GM21576 (cell line): ENCODE results near the gene LITAFD.
"Not testable (repeated sequence)": the region's sequence is repeated elsewhere in the genome, so short reads cannot be mapped to it uniquely, and the experiment has no call there.

Experiments
- ATAC-seq: cut with Tn5 transposase; IDR thresholded peaks from one replicate; pipeline ENCODE4 v1.9.1; 2021; ENCODE audit warnings: mild to moderate bottlenecking, moderate library complexity; ENCODE audit not compliant: unreplicated experiment

Gene LITAFD

GRCh38 chr16:8872071-8872470 is 10.1 kb upstream of the LITAFD start:
- no peak for ATAC-seq

DNA sequence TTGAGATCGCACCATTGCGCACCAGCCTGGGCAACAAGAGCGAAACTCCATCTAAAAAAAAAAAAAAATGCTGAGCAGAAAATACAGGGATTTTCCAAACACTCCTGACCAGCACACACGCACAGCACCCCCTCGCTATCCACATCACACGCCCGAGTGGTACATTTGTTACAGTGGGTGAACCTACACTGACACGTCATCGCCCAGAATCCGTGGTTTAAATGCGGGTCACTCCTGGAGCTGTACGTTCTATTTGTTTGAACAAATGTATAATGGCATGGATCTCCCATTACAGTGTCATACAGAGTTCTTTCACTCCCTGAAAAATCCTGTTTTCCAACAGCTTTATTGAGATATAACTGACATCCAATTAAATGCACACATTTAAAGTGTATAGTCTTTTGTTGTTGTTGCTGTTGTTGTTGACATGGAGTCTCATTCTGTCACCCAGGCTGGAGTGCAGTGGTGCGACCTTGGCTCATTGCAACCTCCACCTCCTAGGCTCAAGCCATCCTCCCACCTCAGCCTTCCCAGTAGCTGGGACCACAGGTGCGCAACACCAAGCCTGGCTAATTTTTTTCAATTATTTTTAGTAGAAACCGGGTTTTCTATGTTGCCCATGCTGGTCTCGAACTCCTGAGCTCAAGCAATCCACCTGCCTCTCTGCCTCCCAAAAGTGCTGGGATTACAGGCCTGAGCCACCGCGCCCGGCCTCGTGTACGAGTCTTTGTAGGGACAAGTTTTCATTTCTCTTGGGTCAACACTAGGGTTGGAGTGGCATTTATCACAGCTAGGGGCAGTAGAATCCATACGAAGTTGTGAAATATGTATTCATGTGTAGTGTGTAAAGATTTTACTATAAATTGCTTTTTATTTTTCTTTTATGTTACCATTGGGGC is 8.9 kb upstream of the LITAFD start:
- ATAC-seq = no peak

DNA sequence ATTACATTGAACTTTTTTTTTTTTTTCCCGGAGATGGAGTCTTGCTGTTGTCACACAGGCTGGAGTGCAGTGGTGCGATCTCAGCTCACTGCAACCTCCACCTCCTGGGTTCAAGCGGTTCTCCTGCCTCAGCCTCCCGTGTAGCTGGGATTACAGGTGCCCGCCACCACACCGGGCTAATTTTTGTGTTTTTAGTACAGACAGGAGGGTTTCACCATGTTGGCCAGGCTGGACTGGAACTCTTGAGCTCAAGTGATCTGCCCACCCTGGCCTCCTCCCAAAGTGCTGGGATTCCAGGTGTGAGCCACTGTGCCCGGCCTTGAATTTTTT is 8.3 kb upstream of the LITAFD start:
- not testable (repeated sequence) for ATAC-seq

DNA sequence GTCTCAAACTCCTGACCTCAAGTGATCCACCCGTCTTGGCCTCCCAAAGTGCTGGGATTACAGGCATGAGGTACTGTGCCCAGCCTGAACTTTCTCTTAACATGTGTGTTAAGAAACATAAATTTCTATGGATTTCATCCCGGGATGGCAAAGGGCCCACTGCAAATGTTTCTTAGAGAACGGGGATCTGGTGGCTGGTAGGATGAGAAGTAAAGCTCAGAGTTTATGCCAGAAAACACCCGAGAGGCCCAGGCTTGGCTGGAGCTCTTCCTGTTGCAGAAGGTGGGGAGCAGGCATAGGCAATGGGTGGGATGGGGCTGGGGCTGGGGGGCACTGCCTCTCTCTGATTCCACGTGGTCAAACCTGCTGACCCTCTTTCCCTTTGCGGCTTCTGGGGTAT is 7.8 kb upstream of the LITAFD start:
- ATAC-seq = no peak

GRCh38 chr16:8875317-8875716 is 6.8 kb upstream of the LITAFD start:
- ATAC-seq = not testable (repeated sequence)

- no peak for ATAC-seq
These were observed 4.1 kb upstream of the LITAFD start for GRCh38 chr16:8877894-8878522.

DNA sequence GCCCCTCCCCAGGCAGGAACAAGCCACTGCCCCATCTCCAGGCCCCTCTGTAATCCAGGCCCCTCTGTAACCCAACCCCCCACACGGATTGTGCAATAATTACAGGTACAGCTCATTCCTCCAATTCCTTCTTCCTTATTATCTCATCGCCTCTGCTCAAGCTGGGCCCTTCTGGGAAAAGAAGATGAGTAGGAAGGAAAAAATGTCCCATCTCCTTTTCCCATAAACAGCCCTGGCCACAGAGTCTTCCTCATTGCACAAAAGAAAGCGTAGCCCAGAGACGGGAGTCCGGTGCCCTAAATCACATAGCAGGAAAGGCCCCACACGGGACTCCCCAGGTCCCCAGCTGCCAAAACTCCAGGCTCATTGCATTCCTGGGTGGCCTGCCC is 3.6 kb upstream of the LITAFD start:
- no peak for ATAC-seq

DNA sequence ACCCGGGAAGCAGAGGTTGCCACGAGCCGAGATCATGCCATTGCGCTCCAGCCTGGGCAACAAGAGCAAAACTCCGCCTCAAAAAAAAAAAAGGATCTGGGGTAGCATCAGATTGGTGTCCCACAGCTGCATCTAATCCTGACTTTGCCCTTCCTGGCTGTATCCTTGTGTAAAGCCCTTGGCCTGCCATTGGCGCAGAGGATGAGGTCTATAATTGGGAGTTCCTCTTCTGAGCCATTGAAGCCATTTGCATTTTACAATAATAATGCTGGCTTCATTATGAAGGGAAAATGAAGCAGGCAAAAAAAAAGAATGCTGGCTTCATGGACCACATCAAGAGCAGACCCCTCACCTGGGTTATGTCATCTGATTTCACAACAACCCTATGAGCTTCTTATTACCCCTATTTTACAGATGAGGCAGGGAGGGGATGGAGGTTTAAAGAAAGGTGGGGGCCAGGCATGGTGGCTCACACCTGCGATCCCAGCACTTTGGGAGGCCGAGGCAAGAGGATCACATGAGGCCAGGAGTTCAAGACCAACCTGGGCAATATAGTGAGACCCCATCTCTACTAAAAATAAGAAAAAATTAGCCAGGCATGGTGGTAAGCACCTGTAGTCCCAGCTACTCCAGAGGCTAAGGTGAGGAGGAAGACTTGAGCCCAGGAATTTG is 1.2 kb upstream of the LITAFD start:
- no peak for ATAC-seq

DNA sequence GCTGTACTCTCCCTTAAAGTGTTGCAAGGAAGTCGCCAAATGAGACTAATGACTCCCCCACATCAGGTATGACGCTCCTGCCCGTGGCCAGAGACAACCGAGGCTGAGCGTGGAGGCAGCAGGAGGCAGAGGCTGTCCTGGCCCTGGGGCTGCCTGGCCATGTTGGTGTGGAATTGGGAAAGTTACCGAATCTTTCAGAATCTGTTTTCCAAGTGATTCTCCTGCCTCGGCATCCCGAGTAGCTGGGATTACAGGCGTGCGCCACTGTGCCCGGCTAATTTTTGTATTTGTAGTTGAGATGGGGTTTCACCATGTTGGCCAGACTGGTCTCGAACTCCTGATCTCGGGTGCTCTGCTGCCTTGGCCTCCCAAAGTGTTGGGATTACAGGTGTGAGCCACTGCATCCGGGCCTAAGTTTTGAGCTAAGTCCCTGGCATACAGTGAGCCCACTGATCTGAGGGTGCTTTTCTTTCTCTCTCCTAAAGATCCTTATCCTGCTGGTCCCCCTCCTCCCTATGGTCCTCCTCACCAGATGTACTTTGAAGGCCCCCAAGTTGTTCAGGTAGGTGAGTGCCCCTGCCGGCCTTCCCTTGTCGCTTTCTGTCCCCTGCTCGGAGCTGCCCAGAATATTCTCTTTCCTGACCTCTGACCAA is 700 bp downstream of the LITAFD start:
- ATAC-seq = no peak

- no peak for ATAC-seq
These were observed 3.8 kb downstream of the LITAFD start for GRCh38 chr16:8885674-8886592.

- no peak for ATAC-seq
These were observed 4.7 kb downstream of the LITAFD start for GRCh38 chr16:8886593-8887430.

GRCh38 chr16:8887431-8887765 is 5.2 kb downstream of the LITAFD start:
- no peak for ATAC-seq

DNA sequence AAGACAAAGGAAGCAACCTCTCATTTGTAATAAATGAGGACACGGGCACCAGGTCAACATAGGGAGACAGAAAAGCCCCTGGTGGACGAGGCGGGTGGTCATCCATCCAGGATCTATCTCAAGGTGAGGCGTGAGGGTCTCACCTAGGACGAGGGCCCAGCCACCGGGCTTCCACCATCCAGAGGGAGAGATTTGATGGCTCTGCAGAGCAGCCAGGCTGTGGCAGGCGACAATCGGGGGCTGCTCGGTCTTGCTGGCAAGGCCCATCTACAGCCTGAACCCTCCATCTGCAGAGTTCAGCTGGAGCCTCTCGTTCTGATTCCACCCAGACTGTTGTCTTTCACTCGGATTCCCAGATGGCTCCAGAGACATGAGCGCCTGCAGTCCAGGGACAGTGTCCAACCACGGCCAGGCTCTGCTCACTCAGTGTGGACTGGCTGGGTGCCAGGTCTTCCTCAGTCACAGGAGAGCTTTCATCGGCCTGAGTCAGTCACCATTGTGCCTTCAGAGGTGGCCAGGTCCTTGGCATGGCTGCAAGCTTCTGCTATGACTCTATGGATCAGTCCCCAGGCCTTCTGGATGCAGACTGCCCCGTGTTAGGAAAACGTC is 5.9 kb downstream of the LITAFD start:
- ATAC-seq = no peak

GRCh38 chr16:8888951-8889892 is 7.1 kb downstream of the LITAFD start:
- no peak for ATAC-seq

DNA sequence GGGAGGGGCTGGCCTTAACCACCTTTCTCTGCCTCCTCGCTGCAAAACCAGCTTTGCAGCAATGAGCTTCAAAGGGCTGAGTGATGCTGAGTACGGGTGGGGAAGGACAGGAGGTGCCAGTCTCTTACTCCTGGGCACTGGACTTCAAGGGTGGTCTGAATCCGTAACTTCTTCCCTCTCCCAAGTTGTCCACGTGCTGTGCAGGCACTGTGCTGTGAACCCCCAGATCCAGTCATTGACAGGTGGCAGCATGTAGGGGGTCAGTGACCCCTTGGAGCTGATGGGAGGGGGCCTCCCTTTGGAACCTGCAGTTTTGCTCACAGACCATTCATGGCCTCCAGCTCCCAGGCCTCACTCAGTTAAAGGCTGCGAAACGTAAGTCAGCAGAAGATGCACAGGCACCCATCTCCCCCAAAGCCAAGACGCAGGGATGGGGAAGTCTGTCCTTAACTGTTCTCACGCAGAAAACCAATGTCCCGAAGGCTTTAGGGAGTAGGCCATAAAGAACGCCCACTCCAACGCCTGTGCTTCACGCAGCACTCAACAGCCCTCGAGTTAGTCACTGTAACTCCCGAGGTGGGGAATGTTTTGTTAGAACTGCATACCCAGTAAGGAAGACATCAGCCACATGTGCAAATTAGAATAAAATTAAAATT is 7.9 kb downstream of the LITAFD start:
- no peak for ATAC-seq

DNA sequence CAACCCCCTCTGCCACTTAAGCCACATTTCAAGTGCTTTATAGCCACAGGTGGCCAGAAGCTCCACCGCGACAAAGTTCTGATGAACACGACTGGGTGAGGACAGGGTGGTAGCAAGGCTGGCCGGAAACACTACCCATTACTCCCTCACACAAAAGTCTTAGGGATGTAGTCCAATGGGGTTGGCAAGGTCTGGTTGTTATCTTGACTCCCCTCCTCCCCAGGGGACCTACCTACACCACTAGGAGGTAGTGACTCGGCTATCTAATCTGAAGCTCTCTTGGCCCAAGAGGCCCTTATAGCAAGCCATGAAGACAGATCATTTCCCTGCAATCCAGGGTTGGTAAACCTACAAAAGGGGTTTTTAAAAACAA is 8.4 kb downstream of the LITAFD start:
- ATAC-seq = no peak

DNA sequence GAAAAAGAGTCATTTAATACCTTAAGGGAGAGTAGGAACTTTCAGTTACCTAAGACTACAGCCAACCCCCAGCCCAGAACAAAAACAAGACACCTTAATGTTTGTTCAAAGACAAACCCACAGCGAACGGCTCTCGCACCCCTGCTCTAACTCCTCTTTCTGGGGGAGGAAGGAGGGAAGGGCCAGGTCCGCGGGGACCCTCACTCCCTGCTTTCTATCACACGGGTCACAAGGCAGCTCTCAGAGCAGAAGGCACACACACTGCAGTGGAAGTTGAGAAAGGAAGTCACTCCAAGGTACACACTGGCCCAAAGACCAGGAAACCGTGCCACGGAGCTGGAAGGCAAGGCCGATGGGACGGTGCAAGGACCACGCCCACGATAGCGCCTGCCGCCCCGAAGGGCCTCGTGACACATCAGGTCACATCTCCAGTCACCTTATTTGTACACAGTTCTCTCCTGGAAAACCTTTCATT is 10.0 kb downstream of the LITAFD start:
- peak; percentile 15 for ATAC-seq

DNA sequence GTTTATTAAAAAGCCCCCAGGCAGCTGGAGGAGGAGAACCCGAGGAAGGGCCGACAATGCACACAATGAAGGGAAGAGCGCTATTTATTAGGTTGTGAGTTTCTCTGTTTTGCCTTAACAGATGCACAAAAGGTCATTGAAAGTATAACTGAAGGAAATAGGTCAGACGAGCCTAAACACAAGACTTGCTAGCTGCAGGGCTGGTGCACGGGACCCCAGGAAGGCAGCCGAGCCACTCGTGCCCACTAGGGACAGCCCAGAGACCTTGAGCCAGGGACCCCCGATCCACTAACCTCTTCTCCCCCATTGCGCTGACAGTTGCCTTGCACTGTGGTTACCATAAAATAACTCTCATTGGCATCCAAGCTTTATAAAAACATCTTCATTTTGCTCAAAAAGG is 11.3 kb downstream of the LITAFD start:
- no peak for ATAC-seq
